B cell (primary cell): Measurements from ENCODE around the gene CALHM3. TPM values are rescaled to one million over a fixed set of nuclear protein-coding genes. Genes with fewer than 3 reads are reported as not detected.

ENCODE experiments used
- ATAC-seq: fragments of 200-7000 bp; cut with Tn5 transposase; one replicate; pipeline ENCODE4 v1.10.0; 2021; ENCODE audit warnings: low read depth, mild to moderate bottlenecking, moderate number of reproducible peaks, moderate library complexity
- CTCF ChIA-PET: fragments of 350-600 bp; sonication (Branson Sonifier 250); formaldehyde crosslinking; loops from one replicate; lab custom pipeline; 2021; ENCODE audit warnings: antibody characterized with exemption, inconsistent platforms; lab: Charles Lee
- POLR2A ChIA-PET: fragments of 350-600 bp; sonication (Branson Sonifier 250); formaldehyde crosslinking; loops from one replicate; lab custom pipeline; 2021; ENCODE audit warnings: antibody characterized with exemption; lab: Charles Lee
- DNase-seq: peaks from one replicate; pipeline ENCODE4 v3.0.0; 2013
- H2AFZ ChIP-seq: 2 replicates; pipeline ENCODE4 v1.6.1; 2012; ENCODE audit warnings: mild to moderate bottlenecking, low read depth, low read length; ENCODE audit not compliant: insufficient read depth, poor library complexity, severe bottlenecking
- H3K27ac ChIP-seq, 2 donors: 1 replicate in 1 of 2; 2 replicates in 1 of 2; pipeline ENCODE4 v1.5.1; 2012 to 2013; ENCODE audit warnings: low read length in 2 of 2, mild to moderate bottlenecking in 2 of 2, moderate library complexity in 1 of 2
- H3K27me3 ChIP-seq, 4 experiments: fragments of 200-600 bp in 1 of 4; sonication (generic) in 1 of 4; replicated peaks in 1 of 4; 1 replicate in 2 of 4; 2 replicates in 2 of 4; pipeline versions ENCODE4 v1.6.1 to v1.7.0; 2013 to 2016; ENCODE audit warnings: low read length in 3 of 4, mild to moderate bottlenecking in 2 of 4, mixed read lengths in 1 of 4, moderate library complexity in 1 of 4; ENCODE audit not compliant: insufficient read depth in 4 of 4, control insufficient read depth in 3 of 4; ENCODE audit errors: control extremely low read depth in 1 of 4
- H3K36me3 ChIP-seq, 2 experiments: replicated peaks in 1 of 2; 1 replicate in 1 of 2; 2 replicates in 1 of 2; pipeline versions ENCODE4 v1.6.1 to v1.7.1; 2013; ENCODE audit warnings: low read length in 1 of 2; ENCODE audit not compliant: insufficient read depth in 2 of 2, control insufficient read depth in 1 of 2; ENCODE audit errors: control extremely low read depth in 1 of 2, extremely low read depth in 1 of 2
- H3K4me1 ChIP-seq, 2 donors: fragments of 200-600 bp in 1 of 2; sonication (generic) in 1 of 2; 1 replicate in 1 of 2; 2 replicates in 1 of 2; pipeline versions ENCODE4 v1.5.1 to v1.6.1; 2013 to 2017; ENCODE audit warnings: low read length in 2 of 2; ENCODE audit not compliant: control insufficient read depth in 2 of 2, insufficient read depth in 2 of 2
- H3K4me2 ChIP-seq: replicated peaks from 2 replicates; pipeline ENCODE3; 2012; ENCODE audit warnings: mild to moderate bottlenecking, low read depth, low read length; ENCODE audit not compliant: poor library complexity, severe bottlenecking
- H3K4me3 ChIP-seq, 5 experiments: fragments of 200-600 bp in 1 of 5; sonication (generic) in 1 of 5; 1 replicate in 3 of 5; 2 replicates in 2 of 5; pipeline versions ENCODE4 v1.5.1 to v1.7.0; 2011 to 2016; ENCODE audit warnings: low read length in 4 of 5, mild to moderate bottlenecking in 4 of 5, low read depth in 2 of 5, control low read depth in 1 of 5, moderate library complexity in 1 of 5; ENCODE audit not compliant: insufficient read depth in 1 of 5; ENCODE audit errors: control extremely low read depth in 1 of 5, extremely low read depth in 1 of 5
- H3K79me2 ChIP-seq: fragments of 200-600 bp; sonication (generic); one replicate; pipeline ENCODE4 v1.6.0; 2016; ENCODE audit warnings: low read length; ENCODE audit not compliant: control insufficient read depth, insufficient read depth
- H3K9ac ChIP-seq: fragments of 200-600 bp; sonication (generic); 2 replicates; pipeline ENCODE4 v1.6.1; 2017; ENCODE audit warnings: mild to moderate bottlenecking, low read length, moderate library complexity
- H3K9me3 ChIP-seq, 3 donors: one replicate each; pipeline versions ENCODE4 v1.6.1 to v1.7.1; 2013; ENCODE audit warnings: low read length in 2 of 3; ENCODE audit not compliant: control insufficient read depth in 2 of 3, insufficient read depth in 1 of 3; ENCODE audit errors: control extremely low read depth in 1 of 3
- H4K20me1 ChIP-seq: 2 replicates; pipeline ENCODE4 v1.6.0; 2012; ENCODE audit warnings: mild to moderate bottlenecking, low read length; ENCODE audit not compliant: insufficient read depth, control insufficient read depth, poor library complexity, severe bottlenecking
- H3K27ac Mint-ChIP-seq: one replicate; pipeline ENCODE4 v1.8.0; 2021; ENCODE audit warnings: mixed read lengths
- H3K27me3 Mint-ChIP-seq: one replicate; pipeline ENCODE4 v1.8.0; 2021; ENCODE audit warnings: mixed read lengths
- H3K4me1 Mint-ChIP-seq: one replicate; pipeline ENCODE4 v1.8.0; 2021; ENCODE audit warnings: mixed read lengths
- H3K4me3 Mint-ChIP-seq: one replicate; pipeline ENCODE4 v1.8.0; 2021; ENCODE audit warnings: mixed read lengths
- H3K9me3 Mint-ChIP-seq: one replicate; pipeline ENCODE4 v1.8.0; 2022; ENCODE audit warnings: mixed read lengths; ENCODE audit not compliant: insufficient read depth
- EZH2 ChIP-seq: IDR thresholded peaks from 2 replicates; pipeline ENCODE4 v1.6.1; 2012; ENCODE audit warnings: borderline replicate concordance, low read depth, mild to moderate bottlenecking, moderate library complexity, low read length; ENCODE audit not compliant: insufficient read depth, poor library complexity, severe bottlenecking
- WGBS: methylation state at CpG from one replicate; pipeline ENCODE4 v1.1.5; 2013; ENCODE audit warnings: missing lambda C conversion rate; ENCODE audit not compliant: insufficient coverage; 5-methylcytosine and 5-hydroxymethylcytosine counted together
- intact Hi-C: fragments of 100-400 bp; cut with micrococcal nuclease; formaldehyde crosslinking; loops from one replicate; pipeline ENCODE4 v1.10.0; 2022
- polyA plus RNA-seq: library from polyadenylated mRNA; depleted of rRNA; stranded (reverse); fragments of >200 nt; gene quantifications from 2 replicates; pipeline ENCODE4 v1.2.3, GENCODE V29; 2012
- total RNA-seq, 2 donors: library from RNA; stranded (reverse); fragments of 120-200 nt in 1 of 2; gene quantifications; 1 replicate in 1 of 2; 2 replicates in 1 of 2; pipeline versions ENCODE4 v1.2.3 to v1.2.4, GENCODE V29; 2013 to 2022
- TF ChIP-seq, protein P1 (sequence below): fragments of 200-600 bp; IDR thresholded peaks from one replicate; pipeline ENCODE4 v1.8.0; 2022; ENCODE audit warnings: antibody characterized with exemption, mild to moderate bottlenecking

The CALHM3 gene
- total and polyA plus RNA-seq, 2 donors (not counting 1 experiment from before 2014, with no cell fraction given) = not detected

DNA sequence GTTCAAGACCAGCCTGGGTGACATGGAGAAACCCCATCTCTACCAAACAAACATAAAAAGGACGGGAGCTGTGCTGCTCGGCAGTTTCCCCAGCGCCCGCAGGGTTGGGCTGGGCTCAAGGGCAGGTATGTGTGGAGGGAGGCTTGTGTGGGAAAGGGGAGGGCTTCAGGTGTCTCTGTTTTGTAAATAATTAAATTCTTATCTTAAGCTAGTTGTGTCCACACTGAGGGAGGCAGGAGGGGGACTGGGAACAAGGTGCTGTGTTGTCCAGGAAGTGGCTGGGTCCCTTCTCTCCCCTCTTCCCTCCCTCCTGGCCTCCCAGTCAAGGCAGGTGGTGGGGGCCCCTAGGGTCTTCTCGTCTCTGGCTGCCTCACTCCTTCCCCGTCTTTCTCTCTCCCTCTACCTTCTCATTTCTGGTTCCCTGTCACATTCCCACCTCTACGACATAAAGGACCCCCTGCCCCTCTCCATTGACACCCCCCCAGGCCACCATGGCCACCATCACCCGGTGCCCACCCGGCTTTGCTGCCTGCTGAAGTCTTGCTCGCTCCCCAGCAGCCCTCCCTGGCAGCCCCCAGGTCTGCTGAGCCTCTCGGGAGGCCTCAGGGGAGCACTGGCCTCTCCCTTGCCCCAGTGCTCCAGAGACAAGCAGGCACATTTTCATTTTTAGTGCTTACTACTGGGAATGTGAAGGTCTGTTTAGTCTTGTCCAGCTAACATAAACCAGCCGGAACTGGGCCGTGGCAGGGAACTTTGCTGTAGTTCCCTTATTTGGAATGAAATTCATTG, 33.7 kb upstream of the CALHM3 start:
- intact Hi-C loops = no loop called here
- Mint-ChIP-seq H3K4me3 (no peak overlapping the region), H3K27me3 (peaks cover 11% of the 10 kb centered on the region), H3K4me1 (peaks cover 8% of the 10 kb centered on the region), H3K27ac (no peak overlapping the region), H3K9me3 (no peaks in the 10 kb centered on the region)
- no peak for TF ChIP-seq EZH2
- TF ChIP-seq, protein P1, sequence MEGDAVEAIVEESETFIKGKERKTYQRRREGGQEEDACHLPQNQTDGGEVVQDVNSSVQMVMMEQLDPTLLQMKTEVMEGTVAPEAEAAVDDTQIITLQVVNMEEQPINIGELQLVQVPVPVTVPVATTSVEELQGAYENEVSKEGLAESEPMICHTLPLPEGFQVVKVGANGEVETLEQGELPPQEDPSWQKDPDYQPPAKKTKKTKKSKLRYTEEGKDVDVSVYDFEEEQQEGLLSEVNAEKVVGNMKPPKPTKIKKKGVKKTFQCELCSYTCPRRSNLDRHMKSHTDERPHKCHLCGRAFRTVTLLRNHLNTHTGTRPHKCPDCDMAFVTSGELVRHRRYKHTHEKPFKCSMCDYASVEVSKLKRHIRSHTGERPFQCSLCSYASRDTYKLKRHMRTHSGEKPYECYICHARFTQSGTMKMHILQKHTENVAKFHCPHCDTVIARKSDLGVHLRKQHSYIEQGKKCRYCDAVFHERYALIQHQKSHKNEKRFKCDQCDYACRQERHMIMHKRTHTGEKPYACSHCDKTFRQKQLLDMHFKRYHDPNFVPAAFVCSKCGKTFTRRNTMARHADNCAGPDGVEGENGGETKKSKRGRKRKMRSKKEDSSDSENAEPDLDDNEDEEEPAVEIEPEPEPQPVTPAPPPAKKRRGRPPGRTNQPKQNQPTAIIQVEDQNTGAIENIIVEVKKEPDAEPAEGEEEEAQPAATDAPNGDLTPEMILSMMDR = no peak
- Histone ChIP-seq H3K79me2 (no peaks in the 10 kb centered on the region), H2AFZ (no peak overlapping the region), H3K9ac (no peak overlapping the region), H3K4me1 (peaks cover 0 to 7% of the 10 kb centered on the region in 2 donors), H3K4me3 (no peak overlapping the region), H3K4me2 (no peak overlapping the region), H3K9me3 (no peaks in the 10 kb centered on the region), H3K27me3 (no peaks in the 10 kb centered on the region), H3K36me3 (no peaks in the 10 kb centered on the region), H4K20me1 (no peaks in the 10 kb centered on the region), H3K27ac (no peak overlapping the region)
- ChIA-PET POLR2A (no interaction called here), CTCF (no interaction called here)
- DNase-seq (no peak), ATAC-seq (no peak)
- WGBS = 88% methylated on average over 9 of the region's 13 CpGs

DNA sequence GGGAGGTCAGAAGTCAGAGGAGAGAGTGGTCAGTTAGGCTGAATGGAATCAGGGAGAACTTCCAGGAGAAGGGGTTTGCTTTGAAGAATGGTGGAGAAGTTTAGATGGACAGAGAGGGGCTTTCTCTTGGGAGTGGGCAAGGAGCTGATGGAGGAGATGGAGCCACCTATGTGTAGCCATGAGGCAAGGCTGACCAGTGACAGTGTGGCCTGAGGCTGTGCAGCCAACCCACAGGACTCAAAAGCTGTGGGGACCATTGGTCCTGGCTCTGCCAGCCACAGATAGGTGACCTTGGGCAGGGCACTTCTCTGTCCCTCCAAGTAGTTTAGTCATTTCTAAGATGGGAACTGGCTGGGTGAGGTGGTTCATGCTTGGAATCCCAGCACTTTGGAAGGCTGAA, 33.1 kb upstream of the CALHM3 start:
- no peak overlapping the region for H3K4me3 ChIP-seq
- H3K79me2 ChIP-seq = no peaks in the 10 kb centered on the region
- no peaks in the 10 kb centered on the region for H3K36me3 ChIP-seq
- H3K9ac ChIP-seq = no peak overlapping the region
- peaks cover 0 to 3% (median 1%) of the 10 kb centered on the region in 4 experiments for H3K27me3 ChIP-seq
- no peak for DNase-seq
- ATAC-seq = no peak
- no peak overlapping the region for H2AFZ ChIP-seq
- TF ChIP-seq EZH2 = no peak
- TF ChIP-seq, protein P1 = no peak
- Mint-ChIP-seq H3K4me1 (peaks cover 8% of the 10 kb centered on the region), H3K4me3 (no peak overlapping the region), H3K27ac (no peak overlapping the region), H3K27me3 (peaks cover 11% of the 10 kb centered on the region), H3K9me3 (no peaks in the 10 kb centered on the region)
- intact Hi-C loops = no loop called here
- CTCF ChIA-PET = no interaction called here
- no peak overlapping the region for H3K4me2 ChIP-seq
- H3K27ac ChIP-seq = no peak overlapping the region
- POLR2A ChIA-PET = no interaction called here
- no peaks in the 10 kb centered on the region for H4K20me1 ChIP-seq
- H3K9me3 ChIP-seq = no peaks in the 10 kb centered on the region
- H3K4me1 ChIP-seq = peaks cover 0 to 7% of the 10 kb centered on the region in 2 donors
